Measurements from ENCODE around the gene TNS2. TPM values are rescaled to one million over a fixed set of nuclear protein-coding genes. Genes with fewer than 3 reads are reported as not detected.

The TNS2 gene
- polyA plus RNA-seq, 1 of the 3 experiments (the other 2 are of a cell fraction), result 50.0 TPM

DNA sequence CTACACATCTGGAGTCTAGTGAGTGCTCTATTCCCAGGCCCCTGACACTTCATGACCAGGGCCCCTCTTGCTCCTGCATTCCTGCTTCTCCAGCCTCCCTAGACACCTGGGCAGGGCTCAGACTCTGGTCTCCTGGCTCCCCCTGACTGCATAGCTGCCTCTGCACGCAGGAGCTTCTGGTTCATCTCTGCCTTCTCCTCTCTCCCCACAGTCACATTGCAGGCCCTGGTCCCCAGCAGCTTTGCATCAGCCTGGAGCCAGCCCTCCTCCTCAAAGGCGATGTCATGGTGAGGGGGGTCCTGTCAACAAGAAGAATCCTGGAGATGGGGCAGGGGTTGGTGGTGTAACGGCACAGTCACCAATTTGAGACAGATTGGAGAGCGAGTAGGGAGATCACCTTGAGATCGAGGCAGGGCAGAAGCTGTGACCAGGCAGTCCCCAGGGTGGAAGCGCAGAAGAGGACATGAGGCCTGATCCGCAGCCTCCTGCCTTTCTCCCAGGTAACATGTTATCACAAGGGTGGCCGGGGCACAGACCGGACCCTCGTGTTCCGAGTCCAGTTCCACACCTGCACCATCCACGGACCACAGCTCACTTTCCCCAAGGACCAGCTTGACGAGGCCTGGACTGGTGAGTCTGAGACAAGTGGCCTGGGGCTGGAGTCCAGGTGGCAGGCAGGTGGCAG lies 8.1 kb downstream of the TNS2 start:
- Histone ChIP-seq H3K4me3 (ENCODE audit: low read depth in 2 of 2, low read length in 1 of 2) (no peak overlapping the region), H2AFZ (ENCODE audit: low read depth) (no peak overlapping the region), H3K9ac (no peak overlapping the region), H3F3A (replicated peaks; ENCODE audit: insufficient read depth) (peaks cover 25% of the 10 kb centered on the region), H3K9me3 (no peaks in the 10 kb centered on the region), H4K20me1 (ENCODE audit: insufficient read depth) (no peaks in the 10 kb centered on the region), H3K4me2 (no peak overlapping the region), H3K36me3 (replicated peaks in 1 of 2; ENCODE audit: control insufficient read depth in 1 of 2, insufficient read depth in 2 of 2, low read length in 1 of 2) (peaks cover 35% of the 10 kb centered on the region in 2 experiments), H3K4me1 (ENCODE audit: control insufficient read depth in 1 of 2, insufficient read depth in 2 of 2, low read depth in 1 of 2, low read length in 1 of 2) (peaks cover 7 to 30% of the 10 kb centered on the region in 2 experiments; a peak in 2 of 4 replicates), H3K27ac (ENCODE audit: low read depth in 2 of 2, low read length in 1 of 2) (no peak overlapping the region), H3K27me3 (ENCODE audit: insufficient read depth) (no peaks in the 10 kb centered on the region), H3K79me2 (ENCODE audit: insufficient read depth) (no peaks in the 10 kb centered on the region), H3K9me2 (no peaks in the 10 kb centered on the region)
- TF ChIP-seq TEAD4 (IDR thresholded peaks at IDR 0.05; ENCODE audit: borderline replicate concordance, insufficient read depth) (no peak), NRF1 (IDR thresholded peaks at IDR 0.05; ENCODE audit: low read depth, low read length) (no peak), YY1 (IDR thresholded peaks at IDR 0.05; ENCODE audit: low read depth) (no peak), GATA2 (CRISPR knock-in tag; IDR thresholded peaks at IDR 0.05) (no peak), NFIC (IDR thresholded peaks at IDR 0.05; ENCODE audit: borderline replicate concordance) (no peak), RCOR1 (IDR thresholded peaks at IDR 0.05; ENCODE audit: low read length) (no peak), ELF1 (IDR thresholded peaks at IDR 0.05) (no peak), RAD21 (IDR thresholded peaks at IDR 0.05; ENCODE audit: low read length) (no peak), SIN3A (IDR thresholded peaks at IDR 0.05; ENCODE audit: borderline replicate concordance, low read depth, low read length) (no peak), TAF1 (IDR thresholded peaks at IDR 0.05; ENCODE audit: borderline replicate concordance, low read depth, low read length) (no peak), SMC3 (IDR thresholded peaks at IDR 0.05; ENCODE audit: low read depth, low read length) (no peak), TCF12 (IDR thresholded peaks at IDR 0.05) (no peak), JUND (IDR thresholded peaks at IDR 0.05) (no peak)
- TF ChIP-seq, protein P1, sequence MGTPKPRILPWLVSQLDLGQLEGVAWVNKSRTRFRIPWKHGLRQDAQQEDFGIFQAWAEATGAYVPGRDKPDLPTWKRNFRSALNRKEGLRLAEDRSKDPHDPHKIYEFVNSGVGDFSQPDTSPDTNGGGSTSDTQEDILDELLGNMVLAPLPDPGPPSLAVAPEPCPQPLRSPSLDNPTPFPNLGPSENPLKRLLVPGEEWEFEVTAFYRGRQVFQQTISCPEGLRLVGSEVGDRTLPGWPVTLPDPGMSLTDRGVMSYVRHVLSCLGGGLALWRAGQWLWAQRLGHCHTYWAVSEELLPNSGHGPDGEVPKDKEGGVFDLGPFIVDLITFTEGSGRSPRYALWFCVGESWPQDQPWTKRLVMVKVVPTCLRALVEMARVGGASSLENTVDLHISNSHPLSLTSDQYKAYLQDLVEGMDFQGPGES (IDR thresholded peaks at IDR 0.05; ENCODE audit: low read depth, low read length), result no peak
- TF ChIP-seq, protein P2, sequence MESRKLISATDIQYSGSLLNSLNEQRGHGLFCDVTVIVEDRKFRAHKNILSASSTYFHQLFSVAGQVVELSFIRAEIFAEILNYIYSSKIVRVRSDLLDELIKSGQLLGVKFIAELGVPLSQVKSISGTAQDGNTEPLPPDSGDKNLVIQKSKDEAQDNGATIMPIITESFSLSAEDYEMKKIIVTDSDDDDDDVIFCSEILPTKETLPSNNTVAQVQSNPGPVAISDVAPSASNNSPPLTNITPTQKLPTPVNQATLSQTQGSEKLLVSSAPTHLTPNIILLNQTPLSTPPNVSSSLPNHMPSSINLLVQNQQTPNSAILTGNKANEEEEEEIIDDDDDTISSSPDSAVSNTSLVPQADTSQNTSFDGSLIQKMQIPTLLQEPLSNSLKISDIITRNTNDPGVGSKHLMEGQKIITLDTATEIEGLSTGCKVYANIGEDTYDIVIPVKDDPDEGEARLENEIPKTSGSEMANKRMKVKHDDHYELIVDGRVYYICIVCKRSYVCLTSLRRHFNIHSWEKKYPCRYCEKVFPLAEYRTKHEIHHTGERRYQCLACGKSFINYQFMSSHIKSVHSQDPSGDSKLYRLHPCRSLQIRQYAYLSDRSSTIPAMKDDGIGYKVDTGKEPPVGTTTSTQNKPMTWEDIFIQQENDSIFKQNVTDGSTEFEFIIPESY (IDR thresholded peaks at IDR 0.05; ENCODE audit: borderline replicate concordance, low read depth), result no peak
- TF ChIP-seq, protein P3, sequence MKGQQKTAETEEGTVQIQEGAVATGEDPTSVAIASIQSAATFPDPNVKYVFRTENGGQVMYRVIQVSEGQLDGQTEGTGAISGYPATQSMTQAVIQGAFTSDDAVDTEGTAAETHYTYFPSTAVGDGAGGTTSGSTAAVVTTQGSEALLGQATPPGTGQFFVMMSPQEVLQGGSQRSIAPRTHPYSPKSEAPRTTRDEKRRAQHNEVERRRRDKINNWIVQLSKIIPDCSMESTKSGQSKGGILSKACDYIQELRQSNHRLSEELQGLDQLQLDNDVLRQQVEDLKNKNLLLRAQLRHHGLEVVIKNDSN (IDR thresholded peaks at IDR 0.05; ENCODE audit: borderline replicate concordance, low read depth), result no peak
- WGBS (ENCODE audit: low lambda C conversion rate), result 92% methylated on average over 7 of the region's 13 CpGs
- ChIA-PET POLR2A (interaction anchor here (1.4 to 1.5 kb wide), 2 partner anchors 11 to 20 kb away, joined by 3 to 4 read pairs; no protein-coding TSS in a partner anchor), CTCF (interaction anchor here (1.2 to 14.5 kb wide), 4 partner anchors 6 to 43 kb away, joined by 5 to 385 read pairs (median 98); partner anchors contain the start of genes IGFBP6 and SOAT2)
- no peak for DNase-seq

Measured in SK-N-SH (cell line).